Natural killer cell (primary cell): Measurements from ENCODE around the gene GRM4. TPM values are rescaled to one million over a fixed set of nuclear protein-coding genes. Genes with fewer than 3 reads are reported as not detected.

ENCODE experiments used
- ATAC-seq, 3 donors: fragments of 150-1000 bp in 2 of 3; fragments of 200-7000 bp in 1 of 3; cut with Tn5 transposase; 1 replicate in 1 of 3; 2 replicates in 2 of 3; pipeline ENCODE4 v1.10.0; 2021; ENCODE audit warnings: mild to moderate bottlenecking in 2 of 3, moderate library complexity in 2 of 3
- DNase-seq, 2 donors: peaks; one replicate each; pipeline versions ENCODE4 v3.0.0 to v3.0.0-alpha.2; 2013 to 2021; ENCODE audit warnings: mixed read lengths in 1 of 2
- H3K27ac ChIP-seq: one replicate; pipeline ENCODE4 v1.5.1; 2013; ENCODE audit warnings: mild to moderate bottlenecking, low read length
- H3K27me3 ChIP-seq: one replicate; pipeline ENCODE4 v1.6.1; 2013; ENCODE audit warnings: low read length; ENCODE audit not compliant: control insufficient read depth, insufficient read depth
- H3K36me3 ChIP-seq: one replicate; pipeline ENCODE4 v1.6.1; 2013; ENCODE audit warnings: low read length; ENCODE audit not compliant: control insufficient read depth, insufficient read depth
- H3K4me1 ChIP-seq: one replicate; pipeline ENCODE4 v1.6.1; 2013; ENCODE audit warnings: low read length; ENCODE audit not compliant: control insufficient read depth, insufficient read depth
- H3K4me3 ChIP-seq: one replicate; pipeline ENCODE4 v1.5.1; 2013; ENCODE audit warnings: low read length
- H3K9me3 ChIP-seq: one replicate; pipeline ENCODE4 v1.6.1; 2013; ENCODE audit warnings: low read length; ENCODE audit not compliant: control insufficient read depth, insufficient read depth
- H3K27ac Mint-ChIP-seq, 2 donors: one replicate each; pipeline ENCODE4 v1.8.0; 2022; ENCODE audit warnings: mild to moderate bottlenecking in 2 of 2, mixed read lengths in 2 of 2, moderate library complexity in 1 of 2
- H3K27me3 Mint-ChIP-seq, 2 donors: one replicate each; pipeline ENCODE4 v1.8.0; 2022; ENCODE audit warnings: low read depth in 2 of 2, mixed read lengths in 2 of 2
- H3K36me3 Mint-ChIP-seq: one replicate; pipeline ENCODE4 v1.8.0; 2022; ENCODE audit warnings: mixed read lengths
- H3K4me1 Mint-ChIP-seq, 2 donors: one replicate each; pipeline ENCODE4 v1.8.0; 2022; ENCODE audit warnings: mixed read lengths in 2 of 2
- H3K4me3 Mint-ChIP-seq: one replicate; pipeline ENCODE4 v1.8.0; 2022; ENCODE audit warnings: mild to moderate bottlenecking, moderate library complexity, mixed read lengths
- H3K9me3 Mint-ChIP-seq, 2 donors: one replicate each; pipeline ENCODE4 v1.8.0; 2022; ENCODE audit warnings: mixed read lengths in 2 of 2
- WGBS: methylation state at CpG from one replicate; pipeline ENCODE4 v1.1.7; 2013; ENCODE audit warnings: missing lambda C conversion rate; ENCODE audit not compliant: insufficient coverage; 5-methylcytosine and 5-hydroxymethylcytosine counted together
- intact Hi-C: fragments of 100-400 bp; cut with micrococcal nuclease; formaldehyde crosslinking; loops from one replicate; pipeline ENCODE4 v1.14.2; 2022
- total RNA-seq, 4 donors: library from RNA; stranded (reverse); fragments of 120-200 nt in 1 of 4; gene quantifications; one replicate each; pipeline versions ENCODE4 v1.2.3 to v1.2.4, GENCODE V29; 2013 to 2022
- TF ChIP-seq, protein P1 (sequence below): fragments of 200-600 bp; IDR thresholded peaks from one replicate; pipeline ENCODE4 v1.8.0; 2022; ENCODE audit warnings: antibody characterized with exemption

The GRM4 gene
- total RNA-seq, 3 donors from 2014 or later (not counting 1 experiment from before 2014, with no cell fraction given): not detected

DNA sequence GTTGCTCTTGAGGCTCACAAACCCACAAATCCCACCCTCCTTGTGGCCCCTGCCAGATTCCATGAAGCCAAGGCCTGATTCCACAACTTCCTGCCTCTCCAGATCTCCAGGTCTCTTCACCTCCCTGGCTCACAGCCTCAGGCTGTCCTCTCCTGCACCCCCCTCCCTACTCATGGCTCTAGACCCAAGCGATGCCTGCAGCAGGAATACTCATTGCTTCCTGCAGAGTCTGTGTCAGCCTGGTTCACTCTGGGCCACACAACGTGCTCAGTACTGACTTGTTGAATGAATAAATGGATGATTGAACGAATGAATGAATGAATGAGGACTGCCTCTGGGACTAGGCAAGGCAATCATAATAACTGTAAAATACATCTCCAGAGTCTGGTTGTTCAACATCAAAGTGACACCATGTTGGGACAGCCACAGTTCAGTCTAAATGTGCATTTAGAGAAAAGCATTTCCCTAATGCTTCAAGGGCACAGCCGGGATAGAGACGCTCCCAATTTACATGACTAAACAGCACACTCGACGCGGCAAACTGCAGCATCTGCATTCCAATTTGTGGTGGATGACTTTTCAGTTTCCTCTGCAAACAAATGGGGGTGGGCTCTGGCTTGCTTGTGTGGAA lies 139.9 kb downstream of the GRM4 start:
- intact Hi-C loops: no loop called here
- H3K36me3 ChIP-seq: no peaks in the 10 kb centered on the region
- DNase-seq (no peak), ATAC-seq (no peak)
- H3K9me3 ChIP-seq: no peaks in the 10 kb centered on the region
- H3K27me3 Mint-ChIP-seq: peaks cover 32 to 35% of the 10 kb centered on the region in 2 donors
- H3K4me1 ChIP-seq: no peaks in the 10 kb centered on the region
- no peaks in the 10 kb centered on the region for H3K27me3 ChIP-seq
- no peaks in the 10 kb centered on the region for H3K36me3 Mint-ChIP-seq
- H3K4me3 Mint-ChIP-seq: no peak overlapping the region
- no peak overlapping the region for H3K4me3 ChIP-seq
- no peak overlapping the region for H3K27ac ChIP-seq
- TF ChIP-seq, protein P1, sequence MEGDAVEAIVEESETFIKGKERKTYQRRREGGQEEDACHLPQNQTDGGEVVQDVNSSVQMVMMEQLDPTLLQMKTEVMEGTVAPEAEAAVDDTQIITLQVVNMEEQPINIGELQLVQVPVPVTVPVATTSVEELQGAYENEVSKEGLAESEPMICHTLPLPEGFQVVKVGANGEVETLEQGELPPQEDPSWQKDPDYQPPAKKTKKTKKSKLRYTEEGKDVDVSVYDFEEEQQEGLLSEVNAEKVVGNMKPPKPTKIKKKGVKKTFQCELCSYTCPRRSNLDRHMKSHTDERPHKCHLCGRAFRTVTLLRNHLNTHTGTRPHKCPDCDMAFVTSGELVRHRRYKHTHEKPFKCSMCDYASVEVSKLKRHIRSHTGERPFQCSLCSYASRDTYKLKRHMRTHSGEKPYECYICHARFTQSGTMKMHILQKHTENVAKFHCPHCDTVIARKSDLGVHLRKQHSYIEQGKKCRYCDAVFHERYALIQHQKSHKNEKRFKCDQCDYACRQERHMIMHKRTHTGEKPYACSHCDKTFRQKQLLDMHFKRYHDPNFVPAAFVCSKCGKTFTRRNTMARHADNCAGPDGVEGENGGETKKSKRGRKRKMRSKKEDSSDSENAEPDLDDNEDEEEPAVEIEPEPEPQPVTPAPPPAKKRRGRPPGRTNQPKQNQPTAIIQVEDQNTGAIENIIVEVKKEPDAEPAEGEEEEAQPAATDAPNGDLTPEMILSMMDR: no peak
- H3K27ac Mint-ChIP-seq: no peak overlapping the region
- WGBS: 84% methylated on average over 8 of the region's 8 CpGs
- peaks cover 2 to 3% of the 10 kb centered on the region in 2 donors for H3K9me3 Mint-ChIP-seq
- no peaks in the 10 kb centered on the region for H3K4me1 Mint-ChIP-seq

DNA sequence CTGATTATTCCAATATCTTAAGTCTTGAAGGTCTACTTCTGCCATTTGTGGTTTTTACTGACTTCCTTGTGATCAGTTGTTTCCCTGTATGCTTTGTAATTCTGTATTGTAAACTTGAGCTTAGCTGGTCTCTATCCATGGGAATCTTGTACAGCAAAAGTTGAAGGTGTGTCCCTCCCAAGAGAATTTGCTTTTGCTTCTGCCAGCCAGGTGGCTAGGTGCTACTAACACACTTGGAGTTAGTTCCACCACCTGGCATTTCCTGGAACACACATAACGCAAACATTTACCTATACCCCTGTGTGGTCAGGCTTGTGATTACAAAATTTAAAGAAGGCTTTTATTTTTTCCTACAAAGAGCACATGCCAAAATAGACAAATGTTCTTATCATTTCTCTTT lies 141.2 kb downstream of the GRM4 start:
- H3K27ac Mint-ChIP-seq: no peak overlapping the region

DNA sequence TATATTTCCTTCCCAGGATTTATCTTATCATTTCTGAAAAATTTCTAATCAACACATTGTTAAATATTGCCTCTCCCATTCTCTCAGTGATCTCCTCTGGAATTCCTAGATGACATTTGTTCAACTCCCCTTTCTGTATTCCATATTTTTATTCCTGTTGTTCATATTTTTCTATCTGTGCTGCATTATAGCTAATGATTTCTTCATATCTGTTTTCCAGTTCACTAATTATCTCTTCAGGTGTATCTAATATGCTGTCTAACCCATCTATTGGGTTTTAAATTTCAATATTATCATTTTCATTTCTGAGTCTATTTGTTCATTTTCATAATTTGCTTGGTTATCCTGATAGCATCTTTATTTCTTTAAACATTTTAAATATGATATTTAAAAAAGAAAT lies 141.9 kb downstream of the GRM4 start:
- H3K27ac ChIP-seq: no peak overlapping the region
- no peaks in the 10 kb centered on the region for H3K9me3 ChIP-seq
- Mint-ChIP-seq H3K27me3 (peaks cover 33 to 36% of the 10 kb centered on the region in 2 donors), H3K9me3 (peaks cover 2 to 3% of the 10 kb centered on the region in 2 donors), H3K27ac (no peak overlapping the region), H3K4me3 (no peak overlapping the region), H3K36me3 (no peaks in the 10 kb centered on the region), H3K4me1 (no peaks in the 10 kb centered on the region)
- H3K4me3 ChIP-seq: no peak overlapping the region
- TF ChIP-seq, protein P1: no peak
- no peaks in the 10 kb centered on the region for H3K27me3 ChIP-seq
- DNase-seq (no peak), ATAC-seq (no peak)
- H3K36me3 ChIP-seq: no peaks in the 10 kb centered on the region
- intact Hi-C loops: no loop called here
- no peaks in the 10 kb centered on the region for H3K4me1 ChIP-seq

More for the DNA sequence above, 141.2 kb downstream of the GRM4 start:
- Histone ChIP-seq H3K27me3 (no peaks in the 10 kb centered on the region), H3K4me1 (no peaks in the 10 kb centered on the region), H3K9me3 (no peaks in the 10 kb centered on the region), H3K36me3 (no peaks in the 10 kb centered on the region), H3K4me3 (no peak overlapping the region), H3K27ac (no peak overlapping the region)
- intact Hi-C loops: no loop called here
- Mint-ChIP-seq H3K27me3 (peaks cover 33 to 35% of the 10 kb centered on the region in 2 donors), H3K9me3 (peaks cover 2 to 3% of the 10 kb centered on the region in 2 donors), H3K4me1 (no peaks in the 10 kb centered on the region), H3K4me3 (no peak overlapping the region), H3K36me3 (no peaks in the 10 kb centered on the region)
- TF ChIP-seq, protein P1: no peak
- DNase-seq: no peak
- ATAC-seq: no peak
- WGBS: 89% methylated on average over 1 of the region's 1 CpG
